Activated CD4-positive, alpha-beta memory T cell treated with anti-CD3 and anti-CD28 coated beads for 36 hours (primary cell): Measurements from ENCODE around the gene RALY. TPM values are rescaled to one million over a fixed set of nuclear protein-coding genes. Genes with fewer than 3 reads are reported as not detected.

Experiments used
- CTCF ChIA-PET: fragments of 350-600 bp; sonication (Branson Sonifier 250); formaldehyde crosslinking; loops from one replicate; lab custom pipeline; 2021; ENCODE audit warnings: antibody characterized with exemption, inconsistent platforms; lab: Charles Lee
- POLR2A ChIA-PET: fragments of 350-600 bp; sonication (Branson Sonifier 250); formaldehyde crosslinking; loops from one replicate; lab custom pipeline; 2021; ENCODE audit warnings: antibody characterized with exemption; lab: Charles Lee
- DNase-seq: peaks from one replicate; pipeline ENCODE4 v3.0.0-alpha.2; 2020
- H3K27ac Mint-ChIP-seq: one replicate; pipeline ENCODE4 v1.8.0; 2021; ENCODE audit warnings: mixed read lengths
- H3K27me3 Mint-ChIP-seq: one replicate; pipeline ENCODE4 v1.8.0; 2021; ENCODE audit warnings: mixed read lengths
- H3K36me3 Mint-ChIP-seq: one replicate; pipeline ENCODE4 v1.8.0; 2021; ENCODE audit warnings: mixed read lengths
- H3K4me1 Mint-ChIP-seq: one replicate; pipeline ENCODE4 v1.8.0; 2021; ENCODE audit warnings: low read depth, mixed read lengths
- H3K4me3 Mint-ChIP-seq: one replicate; pipeline ENCODE4 v1.8.0; 2021; ENCODE audit warnings: mild to moderate bottlenecking, mixed read lengths
- H3K9me3 Mint-ChIP-seq: one replicate; pipeline ENCODE4 v1.8.0; 2021; ENCODE audit warnings: mixed read lengths
- intact Hi-C: fragments of 100-400 bp; cut with micrococcal nuclease; formaldehyde crosslinking; loops from one replicate; pipeline ENCODE4 v1.15.1; 2023
- total RNA-seq, 2 experiments: library from RNA; stranded (reverse); gene quantifications; one replicate each; pipeline ENCODE4 v1.2.3, GENCODE V29; 2021

RALY gene
- total RNA-seq, 2 experiments from 2014 or later, result 149 to 159 TPM

DNA sequence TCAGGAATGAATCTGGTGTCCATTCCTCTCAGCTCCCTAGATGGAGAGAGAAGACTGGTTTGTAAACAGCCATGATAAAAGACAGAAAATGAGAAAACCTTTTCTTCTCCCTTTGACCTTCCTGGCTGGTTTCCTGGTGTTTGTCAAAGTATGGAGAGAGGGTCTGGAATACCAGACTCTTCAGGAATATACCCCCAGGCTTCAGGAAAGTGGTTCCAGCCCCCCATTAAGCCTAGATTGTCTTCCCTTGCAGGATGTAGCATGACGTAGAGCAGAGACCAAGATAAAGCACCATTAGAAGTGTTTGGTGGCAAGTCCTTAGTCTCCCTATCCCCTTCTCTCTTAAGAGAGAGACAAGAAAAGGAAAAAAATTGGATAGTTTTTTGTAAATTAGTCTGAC, 67.3 kb downstream of the RALY start:
- CTCF ChIA-PET, result interaction anchor here (1.3 to 2.5 kb wide), 2 partner anchors 8 to 10 kb away, joined by 3 to 7 read pairs; no protein-coding TSS in a partner anchor
- Mint-ChIP-seq H3K9me3 (no peaks in the 10 kb centered on the region), H3K4me3 (no peak overlapping the region), H3K27me3 (no peaks in the 10 kb centered on the region), H3K27ac (peak overlapping the region; percentile 40), H3K36me3 (no peaks in the 10 kb centered on the region), H3K4me1 (peaks cover 69% of the 10 kb centered on the region)
- intact Hi-C loops, result loop anchor here (10.0 kb wide), 1 partner anchor 54 kb away; the partner anchor contains the start of gene EIF2S2
- DNase-seq, result no peak
- POLR2A ChIA-PET, result no interaction called here

DNA sequence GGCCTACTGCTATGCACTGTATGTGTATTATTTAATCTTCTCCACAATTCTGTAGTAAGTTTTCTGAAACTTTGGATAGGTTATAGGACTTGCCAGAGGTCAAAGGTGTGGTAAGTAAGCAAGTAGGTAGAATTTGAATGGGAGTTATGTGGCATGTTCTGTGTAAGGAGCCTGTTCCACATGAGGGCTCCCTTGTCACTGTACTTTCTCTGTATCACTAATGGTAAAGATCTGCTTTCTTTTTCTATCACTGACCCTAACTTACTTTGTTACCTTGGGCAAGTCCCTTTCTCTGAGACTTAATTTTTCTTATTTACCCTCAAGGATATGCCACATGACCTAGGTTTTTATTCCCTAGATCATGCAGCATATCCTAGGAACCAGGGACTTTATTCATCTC, 68.0 kb downstream of the RALY start:
- intact Hi-C loops, result loop anchor here (10.0 kb wide), 1 partner anchor 53 kb away; the partner anchor contains the start of gene EIF2S2
- peaks cover 62% of the 10 kb centered on the region for H3K4me1 Mint-ChIP-seq
- ChIA-PET CTCF (no interaction called here), POLR2A (no interaction called here)
- no peak overlapping the region for H3K4me3 Mint-ChIP-seq
- no peak for DNase-seq
- H3K36me3 Mint-ChIP-seq, result no peaks in the 10 kb centered on the region
- H3K27me3 Mint-ChIP-seq, result no peaks in the 10 kb centered on the region
- peak overlapping the region; percentile 78 for H3K27ac Mint-ChIP-seq
- H3K9me3 Mint-ChIP-seq, result no peaks in the 10 kb centered on the region

DNA sequence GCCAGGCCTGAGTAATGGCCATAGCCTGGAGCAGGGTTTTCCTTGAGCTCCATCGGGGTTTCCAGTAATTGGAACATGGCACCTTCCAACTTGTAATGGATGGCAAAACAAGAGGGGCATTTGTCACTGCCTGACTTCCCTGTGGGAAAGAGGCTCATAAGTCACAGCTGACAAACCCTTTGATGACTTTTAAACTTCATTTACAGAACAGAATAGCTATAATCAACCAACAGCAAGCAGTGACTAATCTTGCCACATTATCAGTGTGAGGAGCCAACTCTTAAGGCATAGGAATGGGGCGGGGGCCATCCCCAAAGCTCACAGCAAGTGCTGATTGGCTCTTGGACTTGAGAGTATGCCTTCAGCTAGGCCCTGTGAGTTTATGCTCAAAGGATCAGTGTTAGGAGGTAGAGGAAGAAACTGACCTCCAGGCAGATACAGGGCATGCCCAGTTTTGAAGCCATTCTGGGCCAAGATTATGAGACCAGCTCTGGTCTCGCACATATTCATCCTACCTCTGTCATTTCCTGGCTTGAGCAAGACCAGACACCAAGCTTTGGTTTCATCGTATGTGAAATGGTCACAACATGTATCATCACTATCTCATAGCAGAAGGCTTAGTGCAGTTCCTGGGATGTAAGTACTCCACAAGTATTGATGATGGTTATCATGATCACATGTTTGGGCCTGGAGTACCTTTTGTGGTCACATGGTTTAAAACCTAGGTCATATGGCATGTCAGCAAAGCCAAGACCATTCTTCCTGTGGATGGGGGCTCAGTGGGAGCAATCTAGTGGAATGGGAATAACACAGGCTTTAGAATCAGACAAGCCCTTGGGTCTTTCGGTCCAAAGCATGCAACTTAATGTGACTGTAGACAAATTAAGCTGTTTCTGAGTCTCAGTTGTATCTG, 69.1 kb downstream of the RALY start:
- H3K27ac Mint-ChIP-seq, result peak overlapping the region; percentile 75
- CTCF ChIA-PET, result interaction anchor here (2.6 kb wide), 1 partner anchor 129 kb away, joined by 10 read pairs; no protein-coding TSS in a partner anchor
- intact Hi-C loops, result loop anchor here (10.0 kb wide), 1 partner anchor 52 kb away; the partner anchor contains the start of gene EIF2S2
- DNase-seq, result peak; percentile 30
- no peak overlapping the region for H3K4me3 Mint-ChIP-seq
- no peaks in the 10 kb centered on the region for H3K36me3 Mint-ChIP-seq
- H3K4me1 Mint-ChIP-seq, result peaks cover 56% of the 10 kb centered on the region
- H3K27me3 Mint-ChIP-seq, result no peaks in the 10 kb centered on the region
- no peaks in the 10 kb centered on the region for H3K9me3 Mint-ChIP-seq
- POLR2A ChIA-PET, result interaction anchor here (1.0 to 2.1 kb wide), 2 partner anchors 50 to 69 kb away, joined by 3 to 7 read pairs; partner anchors contain the start of genes EIF2S2 and RALY

DNA sequence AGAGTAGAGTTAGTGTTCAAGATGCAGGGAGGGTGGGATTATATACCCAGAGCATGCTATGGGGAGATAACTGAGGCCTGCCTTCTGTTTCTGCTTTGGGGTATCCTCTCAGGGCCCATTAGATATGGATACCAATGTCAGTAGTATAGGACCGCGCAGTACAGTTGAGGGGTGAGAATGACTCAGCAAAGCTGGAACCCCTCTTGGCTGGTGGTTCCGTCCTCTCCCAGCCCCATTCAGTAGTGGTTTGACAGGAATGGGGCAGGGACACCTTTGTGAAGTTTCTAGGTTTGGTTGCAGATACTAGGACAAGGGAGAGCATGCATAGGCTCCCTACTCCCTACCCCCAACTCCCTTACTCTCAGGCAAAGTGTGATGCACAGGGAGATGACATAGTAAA, 70.6 kb downstream of the RALY start:
- ChIA-PET CTCF (interaction anchor here (2.6 kb wide), 1 partner anchor 130 kb away, joined by 10 read pairs; no protein-coding TSS in a partner anchor), POLR2A (no interaction called here)
- H3K27ac Mint-ChIP-seq, result peak overlapping the region; percentile 13
- intact Hi-C loops, result loop anchor here (10.0 kb wide), 1 partner anchor 51 kb away; the partner anchor contains the start of gene EIF2S2
- H3K4me1 Mint-ChIP-seq, result peaks cover 55% of the 10 kb centered on the region
- DNase-seq, result no peak
- H3K36me3 Mint-ChIP-seq, result no peaks in the 10 kb centered on the region
- H3K4me3 Mint-ChIP-seq, result no peak overlapping the region
- no peaks in the 10 kb centered on the region for H3K9me3 Mint-ChIP-seq
- no peaks in the 10 kb centered on the region for H3K27me3 Mint-ChIP-seq

DNA sequence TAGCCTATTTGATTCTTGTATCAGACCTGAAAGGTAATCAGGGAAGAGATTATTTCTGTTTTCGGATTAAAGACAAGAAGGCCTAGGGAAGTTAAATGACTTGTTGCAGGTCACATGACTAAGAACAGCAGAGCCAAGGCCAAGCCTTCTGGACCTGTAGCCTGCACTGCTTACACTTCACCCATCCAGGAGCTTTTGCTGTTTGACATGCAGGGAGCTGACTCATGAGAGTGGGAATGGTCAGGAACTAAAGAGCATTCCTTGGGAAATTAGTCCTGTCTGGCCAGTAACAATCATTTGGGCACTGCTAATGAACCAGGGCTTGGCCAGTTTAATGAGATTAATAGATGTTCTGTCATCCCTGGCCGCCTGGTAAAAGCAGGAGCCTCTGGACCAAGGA, 71.5 kb downstream of the RALY start:
- POLR2A ChIA-PET, result no interaction called here
- Mint-ChIP-seq H3K9me3 (no peaks in the 10 kb centered on the region), H3K4me3 (no peak overlapping the region), H3K4me1 (peaks cover 56% of the 10 kb centered on the region), H3K27me3 (no peaks in the 10 kb centered on the region), H3K36me3 (no peaks in the 10 kb centered on the region), H3K27ac (no peak overlapping the region)
- intact Hi-C loops, result loop anchor here (10.0 kb wide), 1 partner anchor 50 kb away; the partner anchor contains the start of gene EIF2S2
- DNase-seq, result no peak
- CTCF ChIA-PET, result interaction anchor here (0.9 to 1.9 kb wide), 2 partner anchors 47 to 150 kb away, joined by 3 to 4 read pairs; partner anchors contain the start of gene EIF2S2

DNA sequence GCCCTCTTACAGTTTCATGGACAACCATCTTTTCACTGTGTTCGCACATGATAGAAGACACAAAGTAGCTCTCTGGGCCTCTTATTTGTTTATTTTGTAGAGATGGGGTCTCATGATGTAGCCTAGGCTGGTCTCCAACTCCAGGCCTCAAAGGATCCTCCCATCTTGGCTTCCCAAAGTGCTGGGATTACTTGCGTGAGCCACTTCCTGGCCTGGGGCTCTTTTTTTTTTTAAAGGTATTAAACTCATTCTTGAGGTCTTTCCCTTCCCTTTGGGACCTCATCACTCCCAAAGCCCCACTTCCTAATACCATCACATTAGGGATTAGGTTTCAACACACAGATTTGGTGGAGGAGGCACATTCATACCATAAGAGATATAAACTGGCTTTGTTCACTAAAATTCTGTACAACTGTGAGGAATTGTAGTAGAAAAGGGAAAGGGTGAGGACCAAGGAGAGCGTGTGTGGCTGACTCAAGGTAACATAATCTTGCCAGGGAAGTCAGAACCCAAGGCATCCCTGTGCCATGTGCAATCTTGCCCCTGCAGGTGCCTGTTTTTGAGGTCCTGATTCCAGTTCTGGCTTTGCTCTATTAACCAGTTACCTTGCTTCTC, 72.9 kb downstream of the RALY start:
- H3K27ac Mint-ChIP-seq, result no peak overlapping the region
- POLR2A ChIA-PET, result no interaction called here
- H3K4me1 Mint-ChIP-seq, result peaks cover 48% of the 10 kb centered on the region
- H3K27me3 Mint-ChIP-seq, result no peaks in the 10 kb centered on the region
- no peak overlapping the region for H3K4me3 Mint-ChIP-seq
- intact Hi-C loops, result loop anchor here (10.0 kb wide), 1 partner anchor 48 kb away; the partner anchor contains the start of gene EIF2S2
- no peak for DNase-seq
- CTCF ChIA-PET, result interaction anchor here (1.9 to 4.0 kb wide), 2 partner anchors 130 to 152 kb away, joined by 4 to 19 read pairs; no protein-coding TSS in a partner anchor
- H3K9me3 Mint-ChIP-seq, result no peaks in the 10 kb centered on the region
- H3K36me3 Mint-ChIP-seq, result peaks cover 3% of the 10 kb centered on the region

DNA sequence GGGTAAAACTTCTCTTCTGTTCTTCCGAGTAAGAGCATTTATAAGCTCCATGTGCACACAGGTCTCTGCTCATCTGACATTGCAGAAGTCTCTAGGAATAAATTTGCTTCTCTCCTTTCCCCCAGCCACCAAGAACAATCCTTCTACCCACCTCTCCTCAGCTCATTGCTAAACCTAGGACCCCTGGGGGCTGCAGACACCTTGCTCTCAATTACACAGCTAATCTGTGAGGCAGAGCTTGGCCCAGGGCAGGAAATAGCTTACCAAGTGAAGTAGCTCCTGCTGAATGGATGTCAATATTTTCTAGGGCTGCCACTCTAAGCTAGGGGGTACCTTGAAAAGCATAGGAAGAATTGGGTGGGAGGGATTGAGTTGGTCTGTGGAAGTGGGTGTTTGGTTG, 74.3 kb downstream of the RALY start:
- ChIA-PET POLR2A (interaction anchor here (0.8 to 1.2 kb wide), 2 partner anchors 8 to 44 kb away, joined by 3 read pairs; no protein-coding TSS in a partner anchor), CTCF (interaction anchor here (0.6 to 4.0 kb wide), 16 partner anchors 11 to 274 kb away, joined by 3 to 49 read pairs (median 5); partner anchors contain the start of genes EIF2S2 and RALY)
- no peaks in the 10 kb centered on the region for H3K9me3 Mint-ChIP-seq
- peaks cover 3% of the 10 kb centered on the region for H3K36me3 Mint-ChIP-seq
- H3K4me1 Mint-ChIP-seq, result peaks cover 35% of the 10 kb centered on the region
- intact Hi-C loops, result loop anchor here (2.0 to 10.0 kb wide), 2 partner anchors 47 to 205 kb away; partner anchors contain the start of gene EIF2S2
- peak overlapping the region; percentile 47 for H3K27ac Mint-ChIP-seq
- no peak overlapping the region for H3K4me3 Mint-ChIP-seq
- DNase-seq, result no peak
- H3K27me3 Mint-ChIP-seq, result no peaks in the 10 kb centered on the region

DNA sequence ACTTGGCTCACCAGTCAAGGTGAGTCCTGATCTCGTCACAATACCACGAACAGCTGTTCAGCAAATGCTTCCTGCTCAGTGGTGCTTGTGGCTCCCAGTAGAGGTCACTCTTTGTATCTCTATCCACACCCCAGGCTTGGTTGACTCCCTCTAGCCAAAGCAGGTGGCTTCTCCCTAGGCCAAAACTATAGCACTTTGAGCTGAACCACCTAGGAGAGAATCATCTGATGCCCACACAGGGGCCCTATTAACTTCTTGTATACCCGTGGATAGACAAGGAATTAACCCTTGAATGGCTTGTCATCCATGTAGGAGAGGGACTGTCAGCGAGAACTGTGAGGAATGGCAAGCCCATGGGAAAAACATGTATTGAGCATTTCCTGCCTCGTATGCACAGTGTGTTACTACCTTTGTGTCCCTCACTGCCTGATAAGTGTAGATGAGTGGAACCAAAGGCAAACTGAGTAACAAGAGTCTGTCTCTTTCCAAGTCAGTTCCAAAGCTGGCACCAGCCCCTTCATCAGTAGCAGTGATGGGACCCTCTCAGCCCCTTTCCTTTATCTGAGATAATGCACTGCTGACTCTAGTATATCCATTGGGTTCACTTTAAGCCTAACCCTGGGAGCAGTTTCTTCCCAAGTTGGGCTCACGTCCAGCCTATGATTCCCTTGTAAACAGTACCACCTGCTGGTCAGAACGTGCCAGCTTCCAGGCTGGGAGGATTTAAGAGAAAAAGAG, 75.8 kb downstream of the RALY start:
- ChIA-PET POLR2A (interaction anchor here (0.6 to 1.6 kb wide), 2 partner anchors 21 to 76 kb away, joined by 4 read pairs; partner anchors contain the start of gene RALY), CTCF (interaction anchor here (0.6 to 4.0 kb wide), 39 partner anchors 9 to 277 kb away, joined by 3 to 49 read pairs (median 5); partner anchors contain the start of genes EIF2S2 and RALY)
- DNase-seq, result peak; percentile 71
- Mint-ChIP-seq H3K4me3 (no peak overlapping the region), H3K9me3 (no peaks in the 10 kb centered on the region), H3K36me3 (peaks cover 3% of the 10 kb centered on the region), H3K27me3 (no peaks in the 10 kb centered on the region), H3K27ac (no peak overlapping the region), H3K4me1 (peaks cover 38% of the 10 kb centered on the region)
- intact Hi-C loops, result loop anchor here (1.0 to 10.0 kb wide), 5 partner anchors 45 to 207 kb away; partner anchors contain the start of gene EIF2S2

DNA sequence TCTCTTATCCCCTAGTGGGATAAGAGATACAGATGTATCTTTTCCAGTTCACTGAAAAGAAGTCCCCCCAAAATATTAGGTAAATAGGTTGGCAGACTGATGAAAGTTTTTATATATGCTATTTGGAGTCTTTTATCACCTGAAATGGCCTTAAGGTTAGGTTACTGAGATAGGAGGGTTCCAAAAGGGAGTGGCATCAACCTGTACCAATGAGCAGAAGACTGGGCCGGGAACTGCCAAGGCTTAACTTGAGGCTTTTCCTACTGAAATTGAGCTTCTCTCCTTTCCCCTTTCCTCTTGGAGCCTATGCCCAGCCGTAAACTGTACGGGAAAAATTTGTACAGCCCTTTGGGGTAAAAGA, 76.3 kb downstream of the RALY start:
- Mint-ChIP-seq H3K4me1 (peaks cover 36% of the 10 kb centered on the region), H3K9me3 (no peaks in the 10 kb centered on the region), H3K4me3 (no peak overlapping the region), H3K27ac (no peak overlapping the region), H3K36me3 (peaks cover 3% of the 10 kb centered on the region), H3K27me3 (no peaks in the 10 kb centered on the region)
- intact Hi-C loops, result loop anchor here (5.0 kb wide), 1 partner anchor 123 kb away; no protein-coding TSS in a partner anchor
- POLR2A ChIA-PET, result no interaction called here
- CTCF ChIA-PET, result interaction anchor here (0.8 to 4.0 kb wide), 25 partner anchors 9 to 278 kb away, joined by 3 to 49 read pairs (median 5); partner anchors contain the start of gene EIF2S2
- no peak for DNase-seq

DNA sequence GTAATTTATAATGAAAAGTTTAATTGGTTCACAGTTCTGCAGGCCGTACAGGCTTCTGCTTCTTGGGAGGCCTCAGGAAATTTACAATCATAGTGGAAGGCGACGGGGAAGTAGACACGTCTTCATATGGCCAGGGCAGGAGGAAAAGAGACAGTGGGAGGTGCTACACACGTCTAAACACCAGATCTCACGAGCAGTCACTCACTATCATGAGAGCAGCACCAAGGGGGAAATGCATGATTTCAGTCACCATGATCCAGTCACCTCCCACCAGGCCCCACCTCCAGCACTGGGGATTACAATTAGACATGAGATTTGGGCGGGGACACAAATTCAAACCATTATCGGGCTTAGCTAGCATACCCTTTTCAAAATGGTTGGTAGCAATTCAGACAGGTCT, 77.1 kb downstream of the RALY start:
- intact Hi-C loops, result loop anchor here (5.0 kb wide), 1 partner anchor 124 kb away; no protein-coding TSS in a partner anchor
- no peak for DNase-seq
- CTCF ChIA-PET, result interaction anchor here (1.3 to 3.9 kb wide), 6 partner anchors 8 to 174 kb away, joined by 5 to 49 read pairs (median 7); no protein-coding TSS in a partner anchor
- no peaks in the 10 kb centered on the region for H3K27me3 Mint-ChIP-seq
- peaks cover 6% of the 10 kb centered on the region for H3K36me3 Mint-ChIP-seq
- H3K9me3 Mint-ChIP-seq, result no peaks in the 10 kb centered on the region
- no peak overlapping the region for H3K4me3 Mint-ChIP-seq
- POLR2A ChIA-PET, result no interaction called here
- H3K4me1 Mint-ChIP-seq, result peaks cover 35% of the 10 kb centered on the region
- H3K27ac Mint-ChIP-seq, result peak overlapping the region; percentile 23
